NCI-H1436 treated with DMSO at 0.1 percent for 48 hours (cell line): ENCODE results near the gene KRTAP4-6.
"Not testable (repeated sequence)": the region's sequence is repeated elsewhere in the genome, so short reads cannot be mapped to it uniquely, and the experiment has no call there.

Source experiments
- DNase-seq: peaks from one replicate; lab custom pipeline; 2025; lab: John Stamatoyannopoulos, UW

The KRTAP4-6 gene

GRCh38 chr17:41107941-41108450, 32.3 kb downstream of the KRTAP4-6 start:
- DNase-seq = no peak

- not testable (repeated sequence) for DNase-seq
Measured at GRCh38 chr17:41105347-41105746, 35.0 kb downstream of the KRTAP4-6 start, which contains the start of gene KRTAP4-9. Gene KRTAP4-9, plus strand, starts transcription at chr17:41105389. Its CDS starts 0 bp downstream, at chr17:41105389.

DNA sequence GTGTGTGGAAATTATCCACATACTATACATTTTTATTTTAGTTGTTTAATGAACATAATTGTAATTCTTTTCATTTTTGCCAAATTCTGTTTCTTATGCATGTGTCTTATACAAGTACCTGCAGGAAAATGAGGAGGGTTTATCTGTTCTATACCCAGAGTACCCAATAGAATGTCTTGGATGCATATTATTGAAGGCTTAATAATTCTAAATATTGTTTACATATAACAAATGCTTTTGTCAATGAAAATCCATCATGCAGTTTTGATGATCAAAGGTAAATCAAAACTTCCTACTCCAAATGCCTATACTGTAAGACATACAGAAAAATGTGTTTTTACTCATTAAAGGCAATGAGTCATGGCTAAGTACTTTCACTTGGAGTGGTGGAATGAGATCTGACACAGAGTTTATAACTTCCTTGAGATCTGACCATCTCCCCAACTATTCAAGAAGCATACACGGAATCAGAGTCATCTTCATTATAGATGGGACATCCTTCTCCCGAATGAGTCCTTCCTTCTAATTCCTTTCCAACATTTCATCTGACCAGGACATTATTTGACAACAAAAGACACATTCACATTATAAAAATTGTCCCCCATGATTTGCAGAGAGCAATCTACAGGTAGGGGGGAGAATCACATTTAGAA, 35.8 kb downstream of the KRTAP4-6 start:
- not testable (repeated sequence) for DNase-seq

DNA sequence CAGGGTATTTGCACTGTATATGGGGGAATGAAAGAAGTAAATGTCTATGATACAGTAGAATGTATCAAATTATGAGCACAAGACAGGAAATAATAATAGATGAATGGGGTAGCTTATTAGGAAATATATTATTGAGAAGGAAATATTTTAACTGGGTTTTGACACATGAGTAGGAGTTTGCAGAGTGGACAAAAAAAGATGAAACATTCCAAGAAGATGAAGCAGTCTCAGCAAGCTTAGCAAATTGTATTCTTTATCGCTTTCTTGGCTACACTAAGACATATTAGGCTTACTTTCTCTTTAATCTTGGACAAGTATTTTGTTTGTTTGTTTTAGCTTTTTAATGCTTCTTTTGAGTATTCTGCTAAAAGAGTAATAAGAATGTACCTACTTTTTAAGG, 36.4 kb downstream of the KRTAP4-6 start:
- no peak for DNase-seq

DNA sequence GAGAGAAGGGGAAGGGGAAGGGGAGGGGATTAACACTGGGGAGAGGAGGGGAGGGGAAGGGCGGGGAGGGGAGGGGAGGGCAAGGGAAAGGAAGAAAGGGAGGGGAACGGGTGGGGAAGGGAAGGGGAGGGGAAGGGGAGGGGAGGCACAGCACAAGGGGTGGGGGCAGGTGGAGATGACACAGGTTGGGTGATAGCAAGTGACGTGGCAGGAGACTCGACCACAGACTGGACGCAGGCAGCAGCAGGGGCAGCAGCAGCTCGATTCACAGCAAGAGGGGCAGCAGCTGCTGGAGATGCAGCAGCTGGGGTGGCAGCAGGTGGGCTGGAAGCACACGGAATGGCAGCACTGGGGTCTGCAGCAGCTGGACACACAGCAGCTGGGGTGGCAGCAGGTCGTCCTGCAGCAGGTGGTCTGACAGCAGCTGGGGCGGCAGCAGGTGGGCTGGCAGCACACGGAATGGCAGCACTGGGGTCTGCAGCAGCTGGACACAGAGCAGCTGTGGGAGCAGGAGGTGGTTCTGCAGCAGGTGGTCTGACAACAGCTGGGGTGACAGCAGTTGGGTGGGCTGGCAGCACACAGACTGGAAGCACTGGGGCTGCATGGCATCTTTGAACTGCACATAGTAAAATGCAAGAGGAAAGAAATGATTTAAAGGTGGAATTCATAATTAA, 38.6 kb downstream of the KRTAP4-6 start, which contains the start of gene KRTAP4-16:
Gene KRTAP4-16 (minus strand): TSS at position 624 of the 674 bp plus-strand sequence. CDS start 0 bp downstream, at position 624.
- no peak for DNase-seq

DNA sequence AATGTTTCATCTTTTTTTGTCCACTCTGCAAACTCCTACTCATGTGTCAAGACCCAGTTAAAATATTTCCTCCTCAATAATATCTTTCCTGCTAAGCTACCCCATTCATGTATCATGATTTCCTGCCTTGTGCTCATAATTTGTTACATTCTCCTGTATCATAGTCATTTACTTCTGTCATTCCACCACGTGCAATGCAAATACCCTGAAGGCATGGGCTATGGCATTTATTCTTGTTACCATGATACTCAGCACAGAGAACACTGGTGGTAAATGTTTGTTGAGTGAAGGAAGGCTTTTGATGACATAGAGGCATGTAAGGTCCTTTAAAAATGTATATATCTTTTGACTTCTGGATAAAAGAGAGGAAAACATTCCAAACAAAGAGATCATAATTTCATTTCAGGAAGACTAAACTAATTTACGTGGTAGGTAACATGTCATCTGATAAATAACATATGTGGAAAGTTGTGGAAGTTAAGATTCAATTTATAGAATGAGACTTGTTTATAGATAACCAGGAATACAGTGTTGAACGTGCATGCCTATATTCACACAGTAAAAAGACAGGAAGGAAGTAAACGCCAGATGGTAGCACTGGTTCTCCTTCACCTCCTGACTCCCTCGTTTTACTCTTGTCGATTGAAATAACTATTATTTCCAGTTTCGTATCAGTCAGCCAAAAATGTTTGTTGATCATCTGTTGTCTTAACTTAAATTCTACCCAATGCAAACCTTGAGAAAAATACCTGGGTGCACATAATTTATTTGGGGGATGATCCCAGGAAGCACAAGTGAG, 40.5 kb downstream of the KRTAP4-6 start:
- not testable (repeated sequence) for DNase-seq

- no peak for DNase-seq
Measured at GRCh38 chr17:41098481-41098880, 41.9 kb downstream of the KRTAP4-6 start.

- DNase-seq = no peak
Measured at GRCh38 chr17:41098042-41098441, 42.3 kb downstream of the KRTAP4-6 start, which contains the start of gene KRTAP4-8. Gene KRTAP4-8, minus strand, starts transcription at chr17:41098142. Its CDS starts 58 bp downstream, at chr17:41098084.

- no peak for DNase-seq
Measured at GRCh38 chr17:41096055-41096454, 44.3 kb downstream of the KRTAP4-6 start.
